Measurements from ENCODE around the gene LRIG3.
"Not testable (repeated sequence)": the region's sequence is repeated elsewhere in the genome, so short reads cannot be mapped to it uniquely, and the experiment has no call there.

Gene LRIG3, protein sequence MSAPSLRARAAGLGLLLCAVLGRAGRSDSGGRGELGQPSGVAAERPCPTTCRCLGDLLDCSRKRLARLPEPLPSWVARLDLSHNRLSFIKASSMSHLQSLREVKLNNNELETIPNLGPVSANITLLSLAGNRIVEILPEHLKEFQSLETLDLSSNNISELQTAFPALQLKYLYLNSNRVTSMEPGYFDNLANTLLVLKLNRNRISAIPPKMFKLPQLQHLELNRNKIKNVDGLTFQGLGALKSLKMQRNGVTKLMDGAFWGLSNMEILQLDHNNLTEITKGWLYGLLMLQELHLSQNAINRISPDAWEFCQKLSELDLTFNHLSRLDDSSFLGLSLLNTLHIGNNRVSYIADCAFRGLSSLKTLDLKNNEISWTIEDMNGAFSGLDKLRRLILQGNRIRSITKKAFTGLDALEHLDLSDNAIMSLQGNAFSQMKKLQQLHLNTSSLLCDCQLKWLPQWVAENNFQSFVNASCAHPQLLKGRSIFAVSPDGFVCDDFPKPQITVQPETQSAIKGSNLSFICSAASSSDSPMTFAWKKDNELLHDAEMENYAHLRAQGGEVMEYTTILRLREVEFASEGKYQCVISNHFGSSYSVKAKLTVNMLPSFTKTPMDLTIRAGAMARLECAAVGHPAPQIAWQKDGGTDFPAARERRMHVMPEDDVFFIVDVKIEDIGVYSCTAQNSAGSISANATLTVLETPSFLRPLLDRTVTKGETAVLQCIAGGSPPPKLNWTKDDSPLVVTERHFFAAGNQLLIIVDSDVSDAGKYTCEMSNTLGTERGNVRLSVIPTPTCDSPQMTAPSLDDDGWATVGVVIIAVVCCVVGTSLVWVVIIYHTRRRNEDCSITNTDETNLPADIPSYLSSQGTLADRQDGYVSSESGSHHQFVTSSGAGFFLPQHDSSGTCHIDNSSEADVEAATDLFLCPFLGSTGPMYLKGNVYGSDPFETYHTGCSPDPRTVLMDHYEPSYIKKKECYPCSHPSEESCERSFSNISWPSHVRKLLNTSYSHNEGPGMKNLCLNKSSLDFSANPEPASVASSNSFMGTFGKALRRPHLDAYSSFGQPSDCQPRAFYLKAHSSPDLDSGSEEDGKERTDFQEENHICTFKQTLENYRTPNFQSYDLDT

DNA sequence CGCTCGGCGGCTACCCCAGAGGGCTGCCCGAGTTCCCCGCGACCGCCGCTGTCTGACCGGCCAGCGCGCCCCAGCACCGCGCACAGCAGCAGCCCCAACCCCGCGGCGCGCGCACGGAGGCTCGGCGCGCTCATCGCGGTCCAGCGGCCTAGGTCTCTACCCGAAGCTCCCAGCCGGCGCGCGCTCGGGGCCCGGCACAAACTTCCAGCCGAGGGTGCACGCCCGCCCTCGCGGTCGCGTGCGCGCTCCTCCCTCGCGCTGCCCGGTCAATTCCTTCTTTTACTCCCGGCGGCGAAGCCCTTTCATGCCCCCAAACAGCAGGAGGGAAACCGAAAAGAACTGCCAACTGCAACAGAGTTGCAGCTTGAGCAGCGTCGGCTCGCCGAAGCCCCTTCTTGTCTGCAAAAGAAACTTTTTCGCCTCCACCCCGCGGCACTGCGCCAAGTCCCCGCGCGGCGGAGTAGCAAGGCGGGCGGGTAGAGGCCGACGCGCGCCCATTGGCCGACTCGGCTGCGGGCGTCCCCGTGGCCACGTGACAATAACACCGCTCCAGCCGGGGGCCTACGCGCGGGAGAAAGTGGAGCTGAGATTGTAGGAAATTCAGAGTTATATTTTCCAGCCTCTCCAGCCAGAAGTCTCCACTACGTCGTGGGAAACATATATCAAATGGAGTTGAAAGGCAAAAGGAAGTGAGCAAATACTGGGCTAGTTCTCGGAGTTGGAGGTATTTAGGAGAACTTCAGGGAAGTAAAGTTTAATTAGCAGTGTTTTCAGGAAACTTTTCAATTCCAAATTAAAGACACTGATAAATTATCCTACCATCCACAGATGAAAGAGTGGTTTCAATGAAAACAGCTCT is at the start of gene LRIG3:
TSS of gene LRIG3 (minus strand) at position 403 of the 859 bp plus-strand sequence. CDS start at position 134, 269 bp downstream.
- DNase-seq: peak; percentile 56

DNA sequence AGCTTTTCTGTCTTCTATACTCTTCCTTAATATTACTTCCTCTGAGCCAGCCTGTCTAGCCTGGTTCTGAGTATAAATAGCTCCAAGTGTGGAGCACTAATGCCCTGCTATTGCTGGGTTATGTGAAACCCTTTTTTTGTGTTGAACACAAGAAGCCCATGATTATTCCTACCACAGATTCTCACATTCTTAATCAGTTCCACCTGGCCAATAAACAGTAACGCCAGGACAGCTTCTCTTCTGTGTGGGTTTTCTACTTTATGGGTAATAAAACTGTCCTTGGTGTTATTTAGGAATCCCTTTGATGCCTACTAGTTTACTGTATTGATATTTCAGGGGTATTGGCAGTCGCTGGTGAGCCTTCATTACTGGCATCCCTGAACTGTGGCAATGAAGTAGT is 48.9 kb upstream of the LRIG3 start:
- DNase-seq: no peak

DNA sequence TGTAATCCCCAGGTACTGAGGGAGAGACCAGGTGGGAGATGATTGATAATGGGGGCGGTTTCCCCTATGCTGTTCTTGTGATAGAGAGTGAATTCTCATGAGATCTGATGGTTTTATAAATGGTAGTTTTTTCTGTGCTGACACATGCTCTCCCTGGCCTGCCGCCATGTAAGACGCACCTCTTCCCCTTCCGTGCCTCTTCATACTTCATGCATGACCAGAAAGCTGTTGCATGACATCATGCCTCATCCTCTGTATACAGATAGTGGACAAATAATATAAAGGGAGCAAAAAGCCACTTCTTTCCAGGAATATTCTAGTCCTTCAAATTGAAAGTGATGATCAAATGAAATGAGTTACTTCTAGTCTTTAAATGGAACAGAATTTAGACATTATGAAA is 47.3 kb upstream of the LRIG3 start:
- no peak for DNase-seq

DNA sequence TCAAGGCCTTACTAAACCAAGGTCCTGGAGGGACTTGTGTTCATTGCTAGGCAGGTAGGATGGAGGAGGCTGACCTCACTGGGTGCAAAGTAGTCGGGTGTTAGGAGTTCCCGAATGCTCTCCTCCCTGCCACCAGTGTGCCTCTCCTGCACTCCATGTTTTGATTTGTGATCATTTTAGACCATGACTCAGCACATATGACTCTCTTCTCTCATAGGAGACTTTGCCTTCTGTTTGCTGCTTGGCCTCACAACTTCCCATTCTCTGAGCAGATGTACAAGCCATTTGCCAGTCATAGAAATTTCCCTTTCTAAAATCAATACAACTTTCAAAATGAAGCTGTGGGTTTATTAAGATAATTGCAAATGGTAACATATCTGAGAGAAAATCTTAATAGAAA is 46.6 kb upstream of the LRIG3 start:
- no peak for DNase-seq

DNA sequence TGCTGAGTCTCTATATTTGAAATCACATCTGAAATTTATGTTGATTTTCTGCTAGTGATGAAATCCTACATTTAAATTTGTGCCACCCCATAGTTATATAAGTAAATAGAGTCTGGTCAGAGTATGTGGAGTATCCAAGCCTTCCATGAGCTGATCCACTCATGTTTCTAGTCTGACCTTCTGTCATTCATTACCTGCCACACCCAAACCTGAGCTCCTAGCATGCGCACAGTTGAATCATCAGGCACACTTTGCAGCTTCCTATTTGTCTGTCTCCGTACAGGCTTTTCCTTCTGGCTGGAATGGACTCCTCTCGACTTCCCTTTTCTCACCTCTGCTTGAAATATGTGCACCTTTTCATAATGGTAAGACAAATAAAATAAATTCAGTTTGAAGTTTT is 45.3 kb upstream of the LRIG3 start:
- no peak for DNase-seq

DNA sequence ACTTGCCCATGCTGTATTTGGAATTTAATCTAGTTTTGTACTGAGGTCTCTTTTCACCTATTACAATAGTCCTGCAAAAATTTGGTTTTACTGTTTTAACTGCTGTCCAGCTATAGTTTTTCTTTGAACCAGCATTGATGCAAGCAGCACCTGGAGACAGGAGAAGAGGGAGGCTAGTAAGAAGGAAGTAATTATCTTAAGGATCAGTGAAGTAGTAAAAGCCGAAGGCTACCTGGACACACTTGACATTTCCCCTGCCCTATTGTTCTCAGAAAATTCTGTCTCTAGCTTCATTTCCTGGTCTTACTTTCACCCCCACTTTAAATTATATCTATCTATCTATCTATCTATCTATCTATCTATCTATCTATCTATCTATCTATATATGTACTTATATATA is 43.5 kb upstream of the LRIG3 start:
- DNase-seq: no peak

DNA sequence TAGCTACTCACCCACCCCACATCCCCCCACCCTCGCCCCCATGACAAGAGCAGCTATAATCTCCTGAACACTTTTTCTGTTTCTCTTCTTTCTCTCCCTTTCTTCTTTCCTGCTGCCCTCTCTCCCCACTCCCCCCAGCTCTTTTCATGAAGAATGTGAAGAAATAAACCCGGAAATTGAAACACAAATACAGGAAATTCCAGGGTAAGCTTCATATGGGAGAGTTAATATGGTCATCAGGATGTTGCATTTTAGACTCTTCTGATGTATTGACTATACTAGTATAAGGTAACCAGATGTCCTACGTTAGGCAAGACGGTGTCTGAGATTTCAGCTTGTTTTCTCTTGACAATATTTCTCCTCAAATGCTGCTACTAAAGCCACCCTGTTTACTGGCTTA is 41.6 kb upstream of the LRIG3 start:
- no peak for DNase-seq

DNA sequence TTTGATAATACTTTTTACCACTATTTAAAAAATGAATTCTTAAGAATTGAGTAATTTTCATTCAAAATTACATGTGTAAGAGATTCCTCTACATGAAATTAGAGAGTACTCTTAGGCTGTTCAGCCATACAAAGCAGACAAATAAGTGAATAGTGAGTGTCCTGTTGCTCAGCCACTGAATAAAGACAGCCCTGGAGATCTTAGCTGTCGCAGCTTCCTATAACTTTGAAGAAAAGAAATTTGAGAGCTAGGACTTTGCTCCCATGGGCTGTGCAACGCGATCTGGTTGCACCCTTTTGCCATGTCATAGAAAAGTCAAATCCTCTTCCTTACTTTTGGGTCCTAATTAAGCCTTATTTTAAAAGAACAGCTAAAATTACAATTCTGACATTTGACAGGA is 40.9 kb upstream of the LRIG3 start:
- no peak for DNase-seq

DNA sequence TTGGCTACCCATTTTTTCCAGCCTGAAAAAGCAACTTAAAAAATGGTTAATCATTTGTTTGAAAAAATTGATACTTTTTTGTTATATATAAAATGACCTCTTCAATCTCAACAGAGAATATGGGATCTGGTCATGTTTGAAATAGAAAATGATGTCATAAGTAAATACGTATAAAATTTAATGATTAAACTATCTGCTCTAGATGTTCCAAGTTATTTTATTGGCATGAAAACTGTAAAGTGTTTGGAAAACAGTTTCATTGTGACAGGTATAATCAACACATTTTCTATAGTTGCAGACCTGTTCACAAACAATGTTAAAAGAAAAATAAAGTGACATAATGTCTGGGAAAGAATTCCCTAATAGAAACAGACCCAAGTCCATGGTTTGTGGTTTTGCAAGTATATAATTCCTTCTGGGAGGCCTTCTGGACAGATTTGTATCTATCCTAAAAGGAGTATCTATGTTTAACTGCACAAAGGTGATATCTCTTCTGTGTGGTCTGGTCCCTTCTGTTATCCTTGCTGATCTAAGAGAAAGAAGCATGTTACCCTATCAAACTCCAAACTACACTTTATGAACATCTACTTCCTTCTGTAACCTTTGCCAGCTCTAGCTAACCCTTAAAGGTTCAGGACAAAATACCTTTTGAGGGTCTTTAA is 39.5 kb upstream of the LRIG3 start:
- DNase-seq: no peak

DNA sequence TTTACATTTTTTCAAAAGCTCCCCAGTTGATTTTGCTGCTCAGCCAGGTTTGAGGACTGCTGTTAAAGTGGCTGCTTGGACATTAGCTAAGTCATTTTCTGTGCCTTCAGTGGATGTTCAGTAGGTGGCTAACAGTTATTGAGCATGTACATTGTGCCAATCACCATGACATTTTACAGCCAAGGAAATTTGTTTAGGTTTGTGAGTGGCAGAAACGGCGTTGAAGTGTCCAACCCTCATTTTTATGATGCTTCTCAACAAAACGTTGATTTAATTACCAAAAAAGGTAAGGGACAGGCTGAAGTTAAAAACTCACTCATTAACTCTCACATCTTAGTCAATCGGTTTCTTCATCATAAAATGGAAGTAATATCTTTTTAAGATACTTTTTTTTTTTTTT is 37.0 kb upstream of the LRIG3 start:
- DNase-seq: no peak

DNA sequence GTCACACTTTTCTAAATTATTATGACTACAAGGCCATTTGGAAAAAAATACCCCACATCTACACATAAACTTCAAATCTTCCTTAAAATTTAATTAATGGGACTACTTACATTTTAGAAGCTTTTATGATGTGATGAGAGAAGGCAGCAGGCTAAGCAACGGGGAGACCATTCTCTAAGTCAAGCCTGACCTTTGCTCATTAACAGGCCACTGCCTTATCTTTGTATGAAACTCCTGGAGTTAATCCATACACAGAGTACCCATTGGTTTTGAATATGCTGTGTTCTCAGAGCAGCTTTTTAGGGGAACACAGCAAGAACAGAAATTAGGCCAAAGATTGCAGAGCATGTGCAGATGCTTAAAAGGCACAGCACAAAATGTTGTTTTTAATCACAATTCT is 35.5 kb upstream of the LRIG3 start:
- no peak for DNase-seq

DNA sequence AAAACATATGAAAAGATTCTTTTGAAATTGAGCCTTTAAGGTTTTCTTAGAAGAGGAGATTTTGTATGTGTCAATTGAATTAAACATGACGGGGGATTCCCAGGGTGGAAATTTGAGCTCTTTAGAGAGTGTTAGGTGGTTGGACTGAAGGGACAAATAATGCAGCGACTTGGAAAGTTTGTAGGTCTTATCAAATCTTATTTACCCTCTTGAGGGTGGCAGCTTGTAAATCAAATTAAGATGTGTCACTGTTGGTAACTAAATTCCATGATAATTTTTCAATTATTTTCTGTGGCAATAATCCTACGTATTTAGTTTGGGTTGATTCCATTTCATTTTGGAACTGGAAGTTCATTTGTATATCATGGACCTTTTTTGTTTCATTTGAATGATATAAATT is 33.7 kb upstream of the LRIG3 start:
- DNase-seq: no peak

DNA sequence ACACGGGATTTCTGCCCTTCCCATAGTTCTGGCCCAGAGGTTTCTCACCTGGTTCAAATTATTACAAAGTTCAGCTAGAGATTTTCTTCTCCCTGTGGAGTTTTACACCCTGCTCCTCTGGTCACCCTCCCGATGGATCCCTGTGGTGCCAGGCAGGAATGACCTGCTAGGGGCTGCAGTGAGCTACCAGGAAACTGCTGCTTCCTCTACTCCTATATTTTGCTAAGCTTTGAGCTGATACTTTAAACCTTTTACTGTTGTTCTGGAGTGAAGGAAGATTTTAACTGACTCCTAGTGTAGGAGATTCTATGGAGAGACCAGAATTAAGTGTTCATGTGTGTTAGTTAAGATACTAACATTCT is 30.4 kb upstream of the LRIG3 start:
- no peak for DNase-seq

DNA sequence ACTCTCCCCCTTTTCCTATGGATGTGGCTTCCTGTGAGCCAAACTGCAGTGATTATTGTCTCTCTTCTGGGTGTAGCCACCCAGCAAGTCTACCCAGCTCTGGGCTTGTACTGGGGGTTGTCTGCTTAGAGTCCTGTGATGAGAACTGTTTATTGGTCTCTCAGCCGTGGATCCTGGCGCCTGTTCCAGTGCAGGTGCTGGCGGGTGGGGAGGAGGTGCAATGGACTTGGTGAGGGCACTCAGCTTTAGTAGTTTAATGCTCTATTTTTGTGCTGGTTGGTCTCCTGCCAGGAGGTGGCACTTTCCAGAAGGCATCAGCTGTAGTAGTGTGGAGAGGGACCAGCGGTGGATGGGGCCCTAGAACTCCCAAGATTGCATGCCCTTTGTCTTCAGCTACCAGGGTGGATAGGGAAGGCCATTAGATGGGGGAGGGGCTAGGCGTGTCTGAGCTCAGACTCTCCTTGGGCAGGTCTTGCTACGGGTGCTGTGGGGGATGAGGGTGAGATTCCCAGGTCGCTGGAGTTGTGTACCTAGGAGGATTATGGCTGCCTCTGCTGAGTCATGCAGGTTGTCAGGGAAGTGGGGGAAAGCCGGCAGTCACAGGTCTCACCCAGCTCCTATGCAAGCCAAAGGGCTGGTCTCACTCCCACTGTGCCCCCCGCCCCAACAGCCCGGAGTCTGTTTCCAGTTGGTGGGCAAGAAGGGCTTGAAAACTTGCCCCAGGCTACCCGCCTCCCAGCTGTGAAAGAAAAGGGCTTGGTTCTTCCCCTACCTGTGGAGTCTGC is 29.8 kb upstream of the LRIG3 start:
- DNase-seq: not testable (repeated sequence)

DNA sequence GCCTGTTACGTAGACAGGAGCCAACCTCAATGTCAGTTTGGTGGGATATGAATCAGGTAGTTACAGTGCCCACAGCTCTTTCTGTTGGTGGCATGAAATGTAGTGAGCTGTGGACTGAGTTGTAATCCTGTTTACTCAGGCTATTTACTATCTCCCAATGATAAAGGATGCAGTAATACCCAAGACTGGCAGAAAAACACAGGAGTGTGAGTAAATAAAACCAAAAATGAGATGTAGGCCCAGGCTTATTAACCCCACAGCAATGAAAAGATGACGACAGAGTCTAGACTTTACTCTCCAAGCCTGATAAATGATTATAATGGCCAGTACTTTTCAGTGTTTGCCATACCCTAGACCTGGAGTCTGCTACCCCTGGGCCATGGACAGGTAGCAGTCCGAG is 22.8 kb upstream of the LRIG3 start:
- DNase-seq: no peak

DNA sequence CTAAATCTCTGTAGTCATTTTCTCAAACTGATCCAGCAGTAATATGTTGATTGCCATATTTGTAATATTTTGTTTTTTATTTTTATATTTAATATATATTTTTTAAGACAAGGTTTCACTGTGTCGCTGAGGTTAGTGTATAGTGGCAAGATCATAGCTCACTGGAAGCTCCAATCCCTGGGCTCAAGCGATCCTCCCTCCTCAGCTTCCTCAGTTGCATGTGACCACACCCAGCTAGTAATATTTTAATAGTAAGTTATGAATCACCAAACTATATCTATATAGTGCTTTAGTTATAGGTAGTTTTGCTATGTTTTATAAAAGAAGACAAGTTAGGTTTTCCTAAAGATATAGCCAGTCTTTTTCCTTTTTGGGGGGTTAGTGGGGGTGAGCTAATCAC is 22.0 kb upstream of the LRIG3 start:
- no peak for DNase-seq

DNA sequence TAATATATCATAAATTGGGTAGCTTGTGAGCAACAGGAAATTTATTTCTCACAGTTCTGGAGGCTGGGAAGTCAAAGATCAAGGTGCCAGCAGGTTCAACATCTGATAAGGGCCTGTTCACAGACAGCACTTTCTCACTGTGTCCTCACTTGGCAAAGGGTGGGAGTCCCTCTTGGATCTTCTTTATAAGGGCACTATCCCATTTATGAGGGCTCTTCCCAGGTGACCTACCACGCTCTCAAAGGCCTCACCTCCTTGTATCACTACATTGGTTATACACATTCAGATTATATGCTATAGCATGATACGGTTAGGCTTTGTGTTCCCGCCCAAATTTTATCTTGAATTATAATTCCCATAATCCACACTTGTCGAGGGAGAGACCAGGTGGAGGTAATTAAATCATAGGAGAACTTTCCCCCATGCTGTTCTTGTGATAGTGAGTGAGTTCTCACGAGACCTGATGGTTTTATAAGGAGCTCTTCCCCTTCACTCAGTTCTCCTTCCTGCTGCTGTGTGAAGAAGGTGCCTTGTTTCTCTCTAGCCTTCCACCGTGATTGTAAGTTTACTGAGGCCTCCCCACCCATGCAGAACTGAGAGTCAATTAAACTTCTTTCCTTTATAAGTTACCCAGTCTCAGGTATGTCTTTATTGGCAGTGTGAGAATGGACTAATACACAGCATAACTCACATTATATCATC is 19.2 kb upstream of the LRIG3 start:
- no peak for DNase-seq

DNA sequence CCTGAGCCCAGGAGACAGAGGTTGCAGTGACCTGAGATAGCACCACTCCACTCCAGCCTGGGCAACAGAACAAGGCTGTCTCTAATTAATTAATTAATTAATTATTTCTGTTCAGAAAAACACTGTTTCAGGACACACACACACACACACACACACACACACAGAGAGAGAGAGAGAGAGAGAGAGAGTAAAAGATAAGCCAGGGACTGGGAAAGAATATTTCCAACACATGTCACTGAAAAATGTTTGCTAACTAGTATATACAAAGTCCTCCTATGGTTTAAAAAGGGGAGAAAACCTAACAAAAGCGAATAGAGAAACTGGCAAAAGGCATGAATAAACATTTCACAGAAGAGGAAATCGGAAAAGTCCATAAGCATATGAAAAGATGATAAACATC is 18.1 kb upstream of the LRIG3 start:
- no peak for DNase-seq

DNA sequence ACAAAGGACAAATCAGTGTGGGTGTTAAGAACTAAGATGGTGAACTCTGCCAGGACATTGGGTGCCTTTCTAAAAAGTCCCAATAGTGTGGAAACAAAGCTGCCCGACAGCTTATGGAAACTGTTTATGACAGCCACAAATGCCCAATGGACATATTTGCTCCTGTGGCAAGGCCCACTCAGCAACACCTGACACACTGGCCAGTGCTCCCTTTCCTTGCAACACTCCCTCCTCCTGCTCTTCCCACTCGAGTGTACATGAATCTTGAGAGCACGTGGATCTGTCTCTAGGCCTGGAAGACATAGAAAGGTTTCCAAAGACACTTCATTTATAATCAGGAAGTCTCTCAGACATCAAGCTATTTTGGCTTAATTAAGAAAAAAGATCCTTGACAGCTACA is 14.2 kb upstream of the LRIG3 start:
- DNase-seq: no peak

DNA sequence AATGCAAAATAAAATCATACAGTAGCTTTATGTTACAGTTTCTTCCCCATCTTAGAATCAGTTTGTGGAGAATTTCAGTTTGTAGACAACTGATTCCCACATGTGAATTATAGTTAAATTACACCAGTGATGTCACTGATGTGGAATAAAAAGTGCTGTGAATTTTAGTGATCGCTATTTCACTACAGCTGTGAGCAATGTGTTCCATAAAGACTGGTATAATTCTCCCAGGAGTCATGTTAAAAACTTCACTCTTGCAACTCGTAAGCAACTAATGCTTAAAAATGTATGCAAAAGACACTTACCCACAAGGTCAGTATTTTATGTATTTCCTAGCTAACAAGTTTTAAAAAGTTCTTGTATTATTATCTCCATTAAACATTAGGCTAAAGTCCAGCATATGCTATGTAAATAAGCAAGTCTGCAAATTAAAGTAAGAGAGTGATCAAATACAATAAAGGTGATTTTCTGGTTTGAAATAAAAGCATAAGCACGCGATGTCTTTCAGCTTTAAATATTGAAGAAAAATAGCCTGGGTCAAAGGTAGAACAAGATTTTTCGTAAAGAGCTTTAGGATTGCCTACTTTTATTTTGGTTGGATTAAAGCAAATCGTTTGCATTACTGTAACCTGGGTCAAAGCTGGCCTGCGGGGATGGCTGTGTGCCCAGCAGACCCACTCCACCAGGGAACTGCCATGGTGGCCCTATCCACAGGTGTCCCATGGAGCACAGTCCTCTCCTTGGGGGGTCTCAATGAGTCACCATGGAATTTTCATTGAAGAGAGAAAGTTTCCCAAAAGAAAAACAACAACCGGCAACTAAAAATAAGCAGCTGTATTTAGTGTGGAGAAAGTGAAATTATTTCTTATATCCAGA is 12.7 kb upstream of the LRIG3 start:
- no peak for DNase-seq
